Astrocyte of the cerebellum (primary cell): ENCODE measurements around the gene ATXN7L1.

ENCODE experiments used
- DNase-seq: peaks from one replicate; pipeline ENCODE4 v3.0.0-alpha.2; 2011; ENCODE audit warnings: low read depth
- H3K4me3 ChIP-seq: 2 replicates; pipeline ENCODE4 v1.5.1; 2011; ENCODE audit warnings: mild to moderate bottlenecking, low read depth, low read length, moderate library complexity
- in situ Hi-C: cut with HindIII; loops from 2 replicates; pipeline ENCODE4 v1.10.0; 2017; ENCODE audit warnings: low sequenced_read_pairs
- TF ChIP-seq, protein P1 (sequence below): IDR thresholded peaks from 2 replicates; pipeline ENCODE4 v1.5.1; 2012; ENCODE audit warnings: low read length, low read depth, moderate library complexity, mild to moderate bottlenecking; ENCODE audit errors: missing control alignments

The ATXN7L1 gene

DNA sequence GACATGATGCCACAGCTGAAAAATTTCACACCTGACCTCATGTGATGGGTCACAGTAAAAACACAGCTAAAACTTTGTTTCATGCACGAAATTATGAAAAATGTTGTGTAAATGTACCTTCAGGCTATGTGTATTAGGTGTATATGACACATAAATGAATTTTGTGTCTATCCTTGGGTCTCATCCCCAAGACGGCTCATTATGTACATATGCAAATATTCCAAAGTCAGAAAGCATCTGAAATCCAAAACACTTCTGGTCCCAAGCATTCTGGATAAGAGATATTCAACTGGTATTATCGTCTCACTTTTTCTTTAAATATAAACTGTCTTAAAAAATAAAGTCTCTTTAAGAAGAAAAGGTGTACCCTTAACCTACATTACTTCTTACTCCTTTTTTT is 145.4 kb downstream of the ATXN7L1 start:
- TF ChIP-seq, protein P1, sequence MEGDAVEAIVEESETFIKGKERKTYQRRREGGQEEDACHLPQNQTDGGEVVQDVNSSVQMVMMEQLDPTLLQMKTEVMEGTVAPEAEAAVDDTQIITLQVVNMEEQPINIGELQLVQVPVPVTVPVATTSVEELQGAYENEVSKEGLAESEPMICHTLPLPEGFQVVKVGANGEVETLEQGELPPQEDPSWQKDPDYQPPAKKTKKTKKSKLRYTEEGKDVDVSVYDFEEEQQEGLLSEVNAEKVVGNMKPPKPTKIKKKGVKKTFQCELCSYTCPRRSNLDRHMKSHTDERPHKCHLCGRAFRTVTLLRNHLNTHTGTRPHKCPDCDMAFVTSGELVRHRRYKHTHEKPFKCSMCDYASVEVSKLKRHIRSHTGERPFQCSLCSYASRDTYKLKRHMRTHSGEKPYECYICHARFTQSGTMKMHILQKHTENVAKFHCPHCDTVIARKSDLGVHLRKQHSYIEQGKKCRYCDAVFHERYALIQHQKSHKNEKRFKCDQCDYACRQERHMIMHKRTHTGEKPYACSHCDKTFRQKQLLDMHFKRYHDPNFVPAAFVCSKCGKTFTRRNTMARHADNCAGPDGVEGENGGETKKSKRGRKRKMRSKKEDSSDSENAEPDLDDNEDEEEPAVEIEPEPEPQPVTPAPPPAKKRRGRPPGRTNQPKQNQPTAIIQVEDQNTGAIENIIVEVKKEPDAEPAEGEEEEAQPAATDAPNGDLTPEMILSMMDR, result no peak
- DNase-seq, result no peak
- in situ Hi-C loops, result no loop called here
- no peak overlapping the region for H3K4me3 ChIP-seq

DNA sequence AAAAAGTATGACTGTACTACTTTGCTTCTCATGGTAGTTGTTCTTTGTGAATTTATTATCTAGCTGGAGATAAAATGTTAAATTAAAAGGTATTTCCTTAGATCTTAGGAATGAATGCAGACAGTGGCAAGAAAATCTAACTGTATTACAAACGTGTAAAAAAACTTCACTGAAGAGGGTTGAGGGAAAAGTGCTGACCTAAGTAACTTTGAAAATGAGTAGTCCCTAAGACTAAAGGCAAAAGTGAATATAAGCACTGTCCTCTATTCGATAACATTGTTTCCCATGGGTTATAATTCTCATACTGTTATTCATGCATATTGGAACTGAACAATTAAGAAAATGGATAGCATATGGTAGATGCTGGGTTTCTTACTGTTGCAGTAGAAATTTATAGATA is 148.4 kb downstream of the ATXN7L1 start:
- DNase-seq, result no peak
- in situ Hi-C loops, result no loop called here
- TF ChIP-seq, protein P1, result no peak
- no peak overlapping the region for H3K4me3 ChIP-seq

DNA sequence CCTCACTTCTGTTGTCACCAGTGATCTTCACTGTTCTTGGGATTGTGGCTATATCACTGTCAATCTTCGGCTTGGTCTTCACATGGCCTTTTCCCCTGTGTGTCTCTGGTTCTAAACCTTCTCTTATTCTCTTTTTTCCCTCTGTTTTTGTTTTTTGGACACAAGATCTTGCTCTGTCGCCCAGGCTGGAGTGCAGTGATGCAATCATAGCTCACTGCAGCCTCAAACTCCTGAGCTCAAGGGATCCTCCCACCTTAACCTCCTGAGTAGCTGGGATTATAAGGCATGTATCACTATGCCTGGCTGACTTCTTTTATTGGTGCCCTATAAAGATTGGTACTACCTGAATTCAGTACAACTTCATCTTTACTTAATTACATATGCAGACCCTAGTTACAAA is 151.7 kb downstream of the ATXN7L1 start:
- DNase-seq, result no peak
- TF ChIP-seq, protein P1, result no peak
- no peak overlapping the region for H3K4me3 ChIP-seq
- in situ Hi-C loops, result no loop called here

DNA sequence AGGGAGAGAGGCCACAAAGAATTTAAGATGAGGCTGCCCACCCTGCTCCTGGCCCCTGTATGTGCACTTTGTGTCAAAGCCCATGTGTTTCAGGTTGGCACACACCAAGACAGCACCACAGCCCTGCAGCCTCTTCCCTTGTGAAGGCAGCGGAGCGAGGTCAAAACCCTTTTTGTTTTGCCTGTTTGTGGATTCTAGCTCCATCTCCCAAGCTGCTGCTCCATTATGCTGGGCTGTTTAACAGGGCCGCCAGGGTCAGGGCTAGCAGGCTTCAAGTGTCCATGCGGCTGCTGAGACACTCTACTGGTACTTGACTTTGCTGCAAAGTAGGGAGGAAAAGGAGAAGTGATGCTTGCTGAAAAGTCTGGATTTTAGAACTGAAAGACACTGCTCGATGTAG is 152.8 kb downstream of the ATXN7L1 start:
- TF ChIP-seq, protein P1, result no peak
- no peak overlapping the region for H3K4me3 ChIP-seq
- in situ Hi-C loops, result no loop called here
- DNase-seq, result no peak

DNA sequence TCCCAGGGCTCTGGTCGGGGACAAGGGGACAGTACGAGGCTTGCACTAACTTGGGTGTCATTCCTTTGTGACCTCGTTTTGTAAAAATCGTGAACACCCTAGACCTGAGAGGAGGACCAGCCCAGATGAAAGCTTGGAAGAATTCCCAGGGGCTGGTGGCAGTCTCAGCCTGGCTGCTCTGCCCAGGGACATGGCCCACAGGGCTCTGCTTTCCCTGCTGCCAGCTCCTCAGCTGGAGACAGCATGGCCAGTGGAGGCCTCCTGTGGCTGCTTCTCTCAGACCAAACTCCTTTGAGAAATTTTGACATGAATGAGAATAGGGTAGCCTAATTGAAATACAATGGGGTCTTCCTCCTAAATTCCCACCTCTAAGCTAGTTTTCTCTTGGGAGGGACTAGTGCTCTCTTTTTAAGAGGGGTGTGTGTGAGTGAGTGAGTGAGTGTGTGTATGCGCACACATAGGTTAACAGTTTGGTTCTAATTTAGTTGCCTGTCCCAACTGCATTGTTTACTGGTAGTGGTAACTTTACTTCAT is 154.8 kb downstream of the ATXN7L1 start:
- in situ Hi-C loops, result no loop called here
- TF ChIP-seq, protein P1, result no peak
- no peak for DNase-seq
- H3K4me3 ChIP-seq, result no peak overlapping the region

DNA sequence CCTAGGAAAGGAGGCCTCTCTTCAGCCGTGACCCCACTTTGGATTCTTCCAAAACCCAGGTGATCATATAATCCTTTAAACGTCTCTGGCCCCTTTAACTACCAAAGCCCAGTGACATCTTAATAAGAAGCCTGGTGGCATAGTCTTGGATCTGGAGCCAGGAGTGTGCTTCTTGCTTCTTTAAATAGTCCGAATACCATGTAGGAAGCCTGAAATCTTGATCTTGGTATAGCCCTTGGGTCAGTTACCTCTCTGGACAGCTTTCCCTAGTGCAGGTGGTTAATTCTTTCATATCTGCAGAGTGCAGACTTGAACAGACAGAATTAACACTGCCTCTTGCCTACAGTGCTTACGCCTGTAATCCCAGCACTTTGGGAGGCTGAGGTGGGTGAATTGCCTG is 156.5 kb downstream of the ATXN7L1 start:
- DNase-seq, result no peak
- TF ChIP-seq, protein P1, result no peak

DNA sequence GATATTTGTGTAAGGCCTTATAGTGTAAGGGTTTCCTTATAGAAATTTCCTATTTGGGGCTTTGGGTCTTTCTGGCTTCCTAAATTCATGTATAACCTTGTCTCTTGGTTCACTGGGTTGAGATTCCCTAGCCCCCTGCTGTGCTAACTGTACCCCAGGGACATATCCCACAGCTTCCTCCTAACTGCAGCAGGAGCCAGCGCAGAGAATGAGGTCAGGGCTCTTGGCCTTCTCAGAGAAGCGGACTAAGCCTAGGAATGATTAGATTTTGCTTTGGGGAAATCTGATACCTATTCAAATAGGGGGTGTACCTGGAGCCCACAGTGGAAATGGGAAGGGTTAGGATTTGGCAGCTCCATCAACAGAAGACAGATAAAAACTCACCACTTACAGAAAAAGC is 157.0 kb downstream of the ATXN7L1 start:
- no peak for DNase-seq
- TF ChIP-seq, protein P1, result no peak
- in situ Hi-C loops, result no loop called here
- H3K4me3 ChIP-seq, result no peak overlapping the region

More for the DNA sequence above, 156.5 kb downstream of the ATXN7L1 start:
- H3K4me3 ChIP-seq, result no peak overlapping the region
- in situ Hi-C loops, result no loop called here
